Thoracic aorta (tissue), 2 donors: ENCODE measurements around the gene LRRC39. TPM values are rescaled to one million over a fixed set of nuclear protein-coding genes. Genes with fewer than 3 reads are reported as not detected.

Experiments used
- ATAC-seq: fragments of 150-250 bp; one replicate; pipeline ENCODE4 v1.8.0; 2017; ENCODE audit warnings: low read depth; ENCODE audit not compliant: insufficient number of reproducible peaks, low FRiP score
- DNase-seq: peaks from one replicate; pipeline ENCODE4 v3.0.0-alpha.2; 2020; ENCODE audit warnings: low spot score
- H3K27ac ChIP-seq, 2 donors: fragments of 200-600 bp; sonication (generic); 1 replicate in 1 of 2; 2 replicates in 1 of 2; pipeline ENCODE4 v1.5.1; 2016; ENCODE audit warnings: mild to moderate bottlenecking in 2 of 2, moderate library complexity in 2 of 2
- H3K27me3 ChIP-seq: fragments of 200-600 bp; sonication (generic); replicated peaks from 2 replicates; pipeline ENCODE4 v1.6.0; 2016; ENCODE audit warnings: mild to moderate bottlenecking; ENCODE audit not compliant: insufficient read depth
- H3K36me3 ChIP-seq: fragments of 200-600 bp; sonication (generic); one replicate; pipeline ENCODE4 v1.5.1; 2016
- H3K4me1 ChIP-seq, 2 donors: fragments of 200-600 bp; sonication (generic); 1 replicate in 1 of 2; 2 replicates in 1 of 2; pipeline versions ENCODE4 v1.5.1 to v1.6.0; 2016; ENCODE audit warnings: low read depth in 2 of 2, mild to moderate bottlenecking in 1 of 2; ENCODE audit not compliant: control insufficient read depth in 1 of 2
- H3K4me3 ChIP-seq: fragments of 200-600 bp; sonication (generic); 2 replicates; pipeline ENCODE4 v1.5.1; 2016; ENCODE audit warnings: mild to moderate bottlenecking
- H3K9me3 ChIP-seq: fragments of 200-600 bp; sonication (generic); 2 replicates; pipeline ENCODE4 v1.5.1; 2016
- CTCF ChIP-seq: fragments of 200-600 bp; sonication (generic); IDR thresholded peaks from one replicate; pipeline ENCODE4 v1.5.1; 2019; ENCODE audit warnings: antibody characterized with exemption
- total RNA-seq, 2 donors: library from RNA; depleted of rRNA; stranded (reverse); fragments of >200 nt; gene quantifications; one replicate each; pipeline versions ENCODE4 v1.1.0 to v1.2.3, GENCODE V29; 2016

Gene LRRC39
- total RNA-seq, 2 donors from 2014 or later = 2.3 to 2.4 TPM

- Histone ChIP-seq H3K4me3 (no peak overlapping the region), H3K27me3 (no peaks in the 10 kb centered on the region), H3K9me3 (no peaks in the 10 kb centered on the region), H3K36me3 (no peaks in the 10 kb centered on the region), H3K4me1 (no peaks in the 10 kb centered on the region), H3K27ac (no peak overlapping the region)
- no peak for TF ChIP-seq CTCF
- no peak for DNase-seq
- ATAC-seq = no peak
Measured at GRCh38 chr1:100109554-100110066, 68.4 kb downstream of the LRRC39 start.

- no peak for TF ChIP-seq CTCF
- ATAC-seq (no peak), DNase-seq (no peak)
- H3K4me1 ChIP-seq = no peaks in the 10 kb centered on the region
- no peaks in the 10 kb centered on the region for H3K9me3 ChIP-seq
- no peak overlapping the region for H3K27ac ChIP-seq
- H3K27me3 ChIP-seq = no peaks in the 10 kb centered on the region
- H3K4me3 ChIP-seq = no peak overlapping the region
- no peaks in the 10 kb centered on the region for H3K36me3 ChIP-seq
Measured at GRCh38 chr1:100107696-100108095, 70.4 kb downstream of the LRRC39 start.

- Histone ChIP-seq H3K9me3 (no peaks in the 10 kb centered on the region), H3K4me3 (no peak overlapping the region), H3K27me3 (no peaks in the 10 kb centered on the region), H3K4me1 (no peaks in the 10 kb centered on the region), H3K27ac (no peak overlapping the region), H3K36me3 (no peaks in the 10 kb centered on the region)
- no peak for TF ChIP-seq CTCF
- DNase-seq (no peak), ATAC-seq (no peak)
Measured at GRCh38 chr1:100101564-100101963, 76.5 kb downstream of the LRRC39 start.

- no peaks in the 10 kb centered on the region for H3K27me3 ChIP-seq
- H3K27ac ChIP-seq = no peak overlapping the region
- no peaks in the 10 kb centered on the region for H3K36me3 ChIP-seq
- H3K9me3 ChIP-seq = no peaks in the 10 kb centered on the region
- ATAC-seq = no peak
- TF ChIP-seq CTCF = no peak
- DNase-seq = no peak
- H3K4me1 ChIP-seq = no peaks in the 10 kb centered on the region
- no peak overlapping the region for H3K4me3 ChIP-seq
Measured at GRCh38 chr1:100100202-100100601, 77.9 kb downstream of the LRRC39 start.

Other genes with a start within 250 kb of the LRRC39 start
- 10 to 100 TPM; 23.2 to 32.0 TPM for gene SLC35A3, start 208.3 kb downstream of the LRRC39 start, total RNA-seq
- 1 to 10 TPM; 2.4 to 3.2 TPM for gene SASS6, start 45.3 kb downstream of the LRRC39 start, total RNA-seq
- 10 to 100 TPM; 11.4 to 11.7 TPM for gene TRMT13, start 45.1 kb downstream of the LRRC39 start, total RNA-seq
- gene DBT, start 71.6 kb upstream of the LRRC39 start, total RNA-seq = 1 to 10 TPM; 5.3 to 7.7 TPM
- 10 to 100 TPM; 15.4 to 23.8 TPM for gene RTCA, start 88.0 kb upstream of the LRRC39 start, total RNA-seq
- gene CDC14A, start 174.2 kb upstream of the LRRC39 start, total RNA-seq = 10 to 100 TPM; 10.6 to 11.3 TPM